NCI-H2029 (cell line): Measurements from ENCODE around the gene MRPL16.
"Not testable (repeated sequence)": the region's sequence is repeated elsewhere in the genome, so short reads cannot be mapped to it uniquely, and the experiment has no call there.

Experiments used
- DNase-seq: peaks from one replicate; lab custom pipeline; 2025; lab: John Stamatoyannopoulos, UW

The MRPL16 gene

GRCh38 chr11:59810911-59811259 lies 307 bp upstream of the MRPL16 start:
- no peak for DNase-seq

- no peak for DNase-seq
Measured at GRCh38 chr11:59807047-59807610, 3.4 kb downstream of the MRPL16 start.

GRCh38 chr11:59804061-59804460 lies 6.5 kb downstream of the MRPL16 start:
- DNase-seq = no peak

GRCh38 chr11:59802639-59803176 lies 7.9 kb downstream of the MRPL16 start:
- DNase-seq = peak; percentile 12

GRCh38 chr11:59801981-59802638 lies 8.5 kb downstream of the MRPL16 start:
- no peak for DNase-seq

GRCh38 chr11:59801160-59801706 lies 9.3 kb downstream of the MRPL16 start:
- DNase-seq = no peak

GRCh38 chr11:59800390-59801025 lies 10.1 kb downstream of the MRPL16 start:
- no peak for DNase-seq

GRCh38 chr11:59794417-59794816 lies 16.2 kb downstream of the MRPL16 start:
- no peak for DNase-seq

- no peak for DNase-seq
Measured at GRCh38 chr11:59792507-59792906, 18.1 kb downstream of the MRPL16 start.

GRCh38 chr11:59791639-59792038 lies 18.9 kb downstream of the MRPL16 start:
- no peak for DNase-seq

- DNase-seq = no peak
Measured at GRCh38 chr11:59787816-59788215, 22.8 kb downstream of the MRPL16 start.

GRCh38 chr11:59787255-59787588 lies 23.4 kb downstream of the MRPL16 start:
- DNase-seq = no peak

- DNase-seq = no peak
Measured at GRCh38 chr11:59785818-59786217, 24.8 kb downstream of the MRPL16 start.

- not testable (repeated sequence) for DNase-seq
Measured at GRCh38 chr11:59784441-59784840, 26.1 kb downstream of the MRPL16 start.

GRCh38 chr11:59783632-59784090 lies 26.9 kb downstream of the MRPL16 start:
- DNase-seq = no peak

GRCh38 chr11:59782080-59782479 lies 28.5 kb downstream of the MRPL16 start:
- DNase-seq = no peak

GRCh38 chr11:59779487-59779886 lies 31.1 kb downstream of the MRPL16 start:
- no peak for DNase-seq

GRCh38 chr11:59778122-59778521 lies 32.5 kb downstream of the MRPL16 start:
- no peak for DNase-seq

- DNase-seq = no peak
Measured at GRCh38 chr11:59777104-59777503, 33.5 kb downstream of the MRPL16 start.

- no peak for DNase-seq
Measured at GRCh38 chr11:59776210-59777066, 34.1 kb downstream of the MRPL16 start.

- no peak for DNase-seq
Measured at GRCh38 chr11:59773083-59773440, 37.5 kb downstream of the MRPL16 start.

- DNase-seq = no peak
Measured at GRCh38 chr11:59771605-59772004, 39.0 kb downstream of the MRPL16 start.
